ENCODE results near the gene MLH3.
"Not testable (repeated sequence)": the region's sequence is repeated elsewhere in the genome, so short reads cannot be mapped to it uniquely, and the experiment has no call there.

The MLH3 gene

DNA sequence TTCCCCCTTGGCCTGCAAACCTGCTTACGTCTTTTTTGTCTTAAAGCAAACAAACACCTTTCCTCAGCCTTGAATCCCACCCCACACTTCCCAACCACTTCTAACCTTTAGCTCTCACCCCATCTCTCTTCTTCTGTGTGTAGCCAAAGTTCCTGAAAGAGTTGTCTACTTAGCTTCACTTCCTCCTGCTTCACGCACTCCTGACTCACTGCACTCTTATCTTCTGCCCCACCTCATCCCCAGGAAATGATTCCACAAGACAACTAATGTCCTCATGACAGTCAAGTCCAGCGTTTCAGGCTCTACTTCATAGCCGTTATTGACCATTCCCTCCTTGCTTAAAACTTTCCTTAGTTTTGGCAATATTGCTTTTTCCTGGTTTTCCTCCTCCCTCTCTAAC is 26.2 kb downstream of the MLH3 start:
- no peak for DNase-seq (ENCODE audit: low spot score)

GRCh38 chr14:75023108-75023507 is 28.2 kb downstream of the MLH3 start:
- DNase-seq (ENCODE audit: low spot score), result no peak

DNA sequence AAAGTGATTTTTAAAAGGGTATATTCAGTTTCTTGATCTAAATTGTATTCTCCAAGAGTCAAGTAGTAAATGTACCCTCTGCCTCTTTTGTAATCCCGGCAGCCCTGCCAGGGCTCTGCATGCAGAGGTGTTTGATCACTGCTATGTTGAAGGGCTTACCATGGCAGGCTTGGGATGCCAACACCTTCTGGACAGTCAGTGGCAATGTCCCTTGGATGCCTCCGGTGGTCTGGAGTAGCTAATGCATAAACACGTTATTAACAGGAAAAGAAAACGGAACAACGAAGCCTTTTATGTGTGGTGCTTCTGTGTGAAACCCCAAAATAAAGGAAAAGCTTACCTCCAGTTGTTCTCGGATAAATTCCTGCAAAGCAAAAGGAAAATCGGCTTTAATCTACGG is 28.6 kb downstream of the MLH3 start:
- peak; percentile 22 for DNase-seq (ENCODE audit: low spot score)

- DNase-seq (ENCODE audit: low spot score), result no peak
Observed at GRCh38 chr14:75018694-75019093, 32.6 kb downstream of the MLH3 start.

GRCh38 chr14:75016815-75017214 is 34.5 kb downstream of the MLH3 start:
- no peak for DNase-seq (ENCODE audit: low spot score)

DNA sequence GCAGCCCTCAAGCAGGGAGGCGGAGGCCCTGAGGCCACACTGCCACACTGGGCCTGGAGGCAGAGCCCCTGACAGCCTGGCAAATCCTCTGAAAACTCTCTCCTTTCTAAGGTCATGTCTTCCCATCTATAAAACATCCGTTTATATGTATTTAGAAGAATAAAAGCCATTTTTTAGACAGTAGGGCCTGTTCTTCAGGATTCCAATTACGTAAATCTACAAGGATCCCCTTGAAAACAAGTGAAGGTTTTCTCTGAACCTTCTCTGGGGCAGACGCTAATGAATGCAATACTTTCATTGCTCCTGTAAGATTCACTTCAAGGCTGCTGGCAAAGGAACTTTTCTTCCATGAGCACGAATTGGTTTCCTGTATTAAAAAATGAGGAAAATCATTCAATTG is 35.8 kb downstream of the MLH3 start:
- DNase-seq (ENCODE audit: low spot score), result no peak

DNA sequence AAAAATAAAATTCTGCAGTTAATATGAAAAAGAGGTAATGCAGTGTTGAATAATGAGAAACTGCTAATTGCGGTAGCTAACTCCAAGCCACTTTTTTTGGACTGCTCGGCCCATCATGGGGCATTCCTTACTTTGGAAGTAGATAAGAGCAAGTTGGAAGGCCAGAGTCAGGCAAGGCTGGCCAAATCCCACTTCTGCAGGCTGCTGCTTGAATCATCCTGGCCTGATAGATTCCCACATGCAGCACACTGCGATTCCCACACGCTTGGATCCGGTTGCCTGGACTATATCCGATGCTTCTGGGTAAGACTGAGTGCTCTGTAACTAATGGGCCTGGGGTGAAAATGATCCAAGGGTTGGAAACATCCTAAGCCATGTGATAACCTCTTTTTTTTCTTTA is 38.0 kb downstream of the MLH3 start:
- DNase-seq (ENCODE audit: low spot score), result no peak

- peak; percentile 62 for DNase-seq (ENCODE audit: low spot score)
Observed at GRCh38 chr14:75011356-75011994, 39.8 kb downstream of the MLH3 start.

GRCh38 chr14:75010472-75011093 is 40.7 kb downstream of the MLH3 start:
- peak; percentile 32 for DNase-seq (ENCODE audit: low spot score)

- DNase-seq (ENCODE audit: low spot score), result no peak
Observed at GRCh38 chr14:75009176-75009575, 42.1 kb downstream of the MLH3 start.

DNA sequence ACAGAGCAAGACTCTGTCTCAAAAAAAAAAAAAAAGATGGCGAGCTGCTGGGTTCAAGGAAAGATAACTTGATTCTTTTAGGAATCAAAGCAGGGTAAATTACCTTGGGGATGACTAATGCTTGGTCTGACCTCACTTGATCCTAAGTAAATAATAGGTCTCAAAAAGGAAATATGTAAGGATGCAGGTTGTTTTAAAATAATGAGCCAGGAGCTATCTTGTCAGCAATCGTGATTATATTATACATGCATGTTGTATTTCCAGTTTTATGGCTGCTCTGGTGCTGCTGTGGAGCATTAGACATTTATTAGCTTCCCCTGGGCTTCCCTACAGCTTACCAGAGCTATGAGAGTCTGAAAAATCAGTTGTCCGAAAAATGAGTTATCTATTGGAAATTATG is 45.9 kb downstream of the MLH3 start:
- no peak for DNase-seq (ENCODE audit: low spot score)

DNA sequence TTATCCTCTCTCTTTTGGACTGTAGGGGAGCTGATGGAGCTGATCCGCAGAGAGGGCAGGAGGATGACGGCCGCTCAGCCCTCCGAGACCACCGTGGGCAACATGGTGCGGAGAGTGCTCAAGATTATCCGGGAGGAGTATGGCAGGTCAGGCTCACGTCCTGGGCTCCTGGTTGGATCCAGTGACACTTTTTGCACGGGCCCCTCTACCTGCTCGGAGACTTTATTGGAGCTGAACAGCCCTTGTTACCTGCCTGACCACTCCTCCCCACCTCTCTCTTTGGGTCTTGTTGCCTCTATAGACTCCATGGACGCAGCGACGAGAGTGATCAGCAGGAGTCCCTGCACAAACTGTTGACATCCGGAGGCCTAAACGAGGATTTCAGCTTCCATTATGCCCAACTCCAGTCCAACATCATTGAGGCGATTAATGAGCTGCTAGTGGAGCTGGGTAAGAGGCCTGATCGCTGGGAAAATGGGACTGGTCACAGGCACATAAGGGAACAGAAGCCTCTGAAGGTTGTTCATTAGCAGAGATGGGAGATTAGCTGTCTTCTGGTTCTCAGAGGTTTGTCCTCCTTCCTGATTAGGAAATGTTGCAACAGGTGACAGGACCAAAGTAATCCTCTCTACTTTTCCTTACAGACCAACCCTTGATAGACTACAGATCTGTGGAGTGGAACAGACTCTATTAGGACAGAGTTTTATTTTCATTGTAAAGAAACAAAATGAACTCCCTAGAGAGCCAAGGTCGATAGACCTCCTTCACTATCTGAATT is 47.8 kb downstream of the MLH3 start:
- no peak for DNase-seq (ENCODE audit: low spot score)

DNA sequence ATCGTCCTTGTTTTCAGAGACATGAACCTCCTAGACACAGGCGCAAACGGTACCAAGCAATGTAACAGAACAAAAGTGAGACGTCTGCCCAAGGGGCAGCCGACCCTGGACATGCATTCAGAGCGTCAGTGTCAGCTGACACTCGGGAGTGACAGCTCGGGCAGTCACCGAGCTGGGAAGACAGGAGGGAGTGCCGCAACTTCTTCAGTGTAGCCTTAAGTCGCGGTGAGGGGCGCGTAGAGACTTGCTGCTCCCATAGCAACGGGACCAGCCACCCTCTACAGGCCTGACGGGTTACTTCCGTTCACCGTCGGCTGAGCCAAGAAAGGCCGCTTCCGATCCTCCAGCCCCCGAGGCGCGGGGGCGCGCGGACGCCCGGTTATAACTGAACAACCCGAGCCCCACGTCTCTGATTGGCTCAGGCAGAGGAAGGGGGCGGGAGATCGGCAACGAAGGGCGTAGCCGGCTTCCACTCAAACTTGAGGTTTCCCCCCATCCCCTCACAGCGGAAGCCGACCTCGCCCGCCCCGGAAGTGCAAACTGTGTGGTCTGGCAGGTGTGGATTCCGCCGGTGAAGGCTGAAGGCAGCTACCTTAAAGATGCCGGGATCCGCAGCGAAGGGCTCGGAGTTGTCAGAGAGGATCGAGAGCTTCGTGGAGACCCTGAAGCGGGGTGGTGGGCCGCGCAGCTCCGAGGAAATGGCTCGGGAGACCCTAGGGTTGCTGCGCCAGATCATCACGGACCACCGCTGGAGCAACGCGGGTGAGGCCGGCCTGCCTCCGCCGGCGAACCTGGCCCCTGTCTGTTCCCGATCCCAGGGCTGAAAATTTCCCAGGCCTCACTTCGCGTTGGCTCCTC is 48.6 kb downstream of the MLH3 start, which contains the start of gene EIF2B2:
Gene EIF2B2 (plus strand): TSS at position 530 of the 858 bp plus-strand sequence. CDS start 70 bp downstream, at position 600.
- DNase-seq (ENCODE audit: low spot score), result peak; percentile 97

- DNase-seq (ENCODE audit: low spot score), result no peak
Observed at GRCh38 chr14:75001899-75002298, 49.4 kb downstream of the MLH3 start.

- DNase-seq (ENCODE audit: low spot score), result no peak
Observed at GRCh38 chr14:75001261-75001660, 50.0 kb downstream of the MLH3 start.

GRCh38 chr14:74995781-74996180 is 55.5 kb downstream of the MLH3 start:
- DNase-seq (ENCODE audit: low spot score), result not testable (repeated sequence)

- DNase-seq (ENCODE audit: low spot score), result not testable (repeated sequence)
Observed at GRCh38 chr14:74994182-74994581, 57.1 kb downstream of the MLH3 start.

DNA sequence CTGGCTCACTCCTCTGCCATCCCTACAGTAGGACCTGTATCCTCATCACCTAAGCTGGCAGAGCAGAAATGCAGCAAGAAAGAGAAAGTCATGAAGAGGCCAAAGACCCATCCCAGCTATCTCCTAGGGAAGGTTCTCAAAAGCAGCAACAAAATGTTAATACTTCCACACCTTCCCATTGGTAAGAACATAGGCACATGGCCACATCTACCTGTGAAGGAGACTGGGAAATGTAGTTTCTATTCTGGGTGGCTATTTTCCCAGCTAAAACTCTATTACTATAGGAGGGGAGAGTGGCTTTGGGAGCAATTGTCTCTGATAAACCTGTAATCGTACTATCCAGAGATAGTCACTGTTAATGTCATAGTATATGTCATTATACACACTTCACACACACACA is 62.3 kb downstream of the MLH3 start:
- DNase-seq (ENCODE audit: low spot score), result peak; percentile 4

DNA sequence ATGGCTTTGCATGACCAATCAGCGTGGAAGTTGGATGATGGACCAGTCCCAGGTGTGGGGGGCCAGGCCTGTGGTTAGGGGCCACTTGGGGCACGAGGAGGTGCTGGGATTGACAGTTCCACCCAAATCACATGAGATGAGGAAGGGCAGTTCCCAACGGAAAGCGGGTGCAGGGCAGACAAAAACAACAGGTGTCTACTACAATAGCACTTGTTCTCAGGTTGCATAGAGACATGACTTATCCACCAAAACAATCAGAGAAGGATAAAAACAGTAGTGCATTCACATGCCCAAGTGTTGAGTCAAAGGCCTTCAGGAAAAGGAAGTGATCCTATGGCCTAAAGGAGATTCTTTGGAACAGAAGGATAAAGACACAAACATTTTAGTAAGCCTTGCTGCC is 63.1 kb downstream of the MLH3 start:
- peak; percentile 41 for DNase-seq (ENCODE audit: low spot score)

DNA sequence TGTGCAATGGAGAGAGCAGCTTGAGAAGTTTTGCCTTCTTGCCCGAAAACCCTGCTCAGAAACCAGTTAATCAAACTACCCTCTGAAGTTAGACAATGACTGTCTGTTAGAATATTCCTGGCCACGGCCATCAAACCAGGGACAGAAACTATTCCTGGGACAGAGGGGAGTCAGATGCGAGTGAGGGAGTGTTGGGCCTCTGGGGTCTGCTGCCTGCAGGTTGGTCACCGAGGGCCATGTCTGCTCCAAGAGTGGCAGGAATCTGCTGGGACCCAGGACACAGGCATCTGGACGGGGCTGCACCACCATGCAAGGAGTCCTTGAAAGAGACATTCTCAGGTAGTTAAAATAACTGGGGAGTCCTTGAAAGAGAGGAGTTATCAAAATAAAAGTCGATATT is 65.5 kb downstream of the MLH3 start:
- DNase-seq (ENCODE audit: low spot score), result peak; percentile 1

DNA sequence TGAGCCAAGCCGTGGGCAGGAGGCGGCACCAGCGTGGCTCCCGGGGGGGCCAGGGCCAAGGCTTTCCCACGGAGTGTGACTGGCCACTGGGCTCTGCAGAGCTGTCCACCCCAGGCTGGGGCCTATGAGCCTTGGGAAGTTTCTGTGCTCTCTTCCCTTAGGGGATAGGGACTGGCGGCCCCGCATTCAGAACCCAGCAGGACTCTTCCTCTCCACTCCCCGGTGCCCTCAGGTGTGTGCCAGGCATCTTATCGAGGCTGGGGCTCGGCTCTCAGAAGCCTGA is 66.3 kb downstream of the MLH3 start:
- peak; percentile 3 for DNase-seq (ENCODE audit: low spot score)

DNA sequence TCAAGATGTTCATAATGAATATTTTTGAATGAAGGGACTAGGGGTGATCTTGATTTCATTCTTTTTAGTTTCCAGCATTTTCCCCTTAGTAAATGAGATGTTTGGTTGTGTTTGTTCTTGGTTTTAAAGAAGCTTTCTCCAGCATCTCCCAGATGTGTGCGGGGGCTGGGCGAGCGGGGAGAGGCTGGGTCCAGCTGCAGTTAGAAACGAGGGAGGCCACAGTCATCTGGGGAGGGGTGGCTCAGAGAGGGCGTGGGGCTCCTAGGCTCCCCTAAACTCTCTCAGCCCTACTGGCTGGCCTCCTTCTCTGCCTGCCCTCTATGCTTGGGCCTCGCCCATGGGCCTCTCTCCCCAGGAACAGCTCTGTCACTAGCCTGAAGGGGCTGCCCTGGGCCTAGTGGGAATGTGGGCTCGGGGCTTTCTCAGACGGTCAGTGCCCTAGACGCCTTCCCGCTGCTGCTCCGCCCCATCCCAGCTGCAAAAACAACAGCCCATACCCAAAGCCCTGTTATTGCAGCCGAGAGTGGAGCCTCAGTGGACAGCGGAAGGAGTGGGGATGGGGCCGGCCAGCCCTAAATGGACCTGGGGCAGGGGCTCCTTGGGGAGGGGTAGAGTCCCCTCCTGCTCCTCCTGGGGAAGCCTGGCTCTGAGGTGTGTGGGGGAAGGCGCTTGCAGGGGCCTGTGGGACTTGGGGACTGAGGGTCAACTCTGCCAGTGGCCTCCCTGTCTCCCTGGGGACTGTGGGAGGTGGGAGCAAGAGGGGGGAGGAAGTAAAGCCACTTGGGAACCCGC is 66.8 kb downstream of the MLH3 start:
- DNase-seq (ENCODE audit: low spot score), result peak; percentile 2
